Keratinocyte (primary cell): ENCODE data around the gene EMP1.

Source experiments
- CTCF ChIP-seq, 3 experiments: IDR thresholded peaks in 1 of 3; conservative IDR thresholded peaks in 1 of 3; optimal IDR thresholded peaks in 1 of 3; 2 replicates in 2 of 3; 3 replicates in 1 of 3; pipeline versions ENCODE3 to v1.5.1; 2011; ENCODE audit warnings: low read length in 3 of 3, mild to moderate bottlenecking in 3 of 3, moderate library complexity in 2 of 3, control low read depth in 1 of 3, inconsistent platforms in 1 of 3; ENCODE audit not compliant: insufficient read depth in 2 of 3; ENCODE audit errors: extremely low read depth in 1 of 3
- EZH2 ChIP-seq: IDR thresholded peaks from one replicate; pipeline ENCODE4 v1.6.1; 2012; ENCODE audit warnings: inconsistent platforms, mild to moderate bottlenecking, low read length, moderate library complexity

GRCh38 chr12:13215056-13215455 lies 18.5 kb downstream of the EMP1 start:
- TF ChIP-seq CTCF (optimal IDR thresholded peaks at IDR 0.05 in 1 of 3, IDR thresholded peaks at IDR 0.05 in 1 of 3, conservative IDR thresholded peaks at IDR 0.05 in 1 of 3; ENCODE audit: extremely low read depth in 1 of 3, insufficient read depth in 2 of 3, low read length in 3 of 3) (no peak), EZH2 (no peak)
